HL-60/S4 treated with phorbol 12-myristate 13-acetate at 8.2 ng/mL for 4 days and 3 days (cell line): ENCODE data around the gene CNOT9.
"Not testable (repeated sequence)": the region's sequence is repeated elsewhere in the genome, so short reads cannot be mapped to it uniquely, and the experiment has no call there.

Source experiments
- in situ Hi-C: fragments of 300-500 bp; cut with MboI; formaldehyde crosslinking; loops from 2 replicates; pipeline ENCODE4 v1.15.0; 2022; ENCODE audit warnings: low sequenced_read_pairs

Gene CNOT9, protein sequence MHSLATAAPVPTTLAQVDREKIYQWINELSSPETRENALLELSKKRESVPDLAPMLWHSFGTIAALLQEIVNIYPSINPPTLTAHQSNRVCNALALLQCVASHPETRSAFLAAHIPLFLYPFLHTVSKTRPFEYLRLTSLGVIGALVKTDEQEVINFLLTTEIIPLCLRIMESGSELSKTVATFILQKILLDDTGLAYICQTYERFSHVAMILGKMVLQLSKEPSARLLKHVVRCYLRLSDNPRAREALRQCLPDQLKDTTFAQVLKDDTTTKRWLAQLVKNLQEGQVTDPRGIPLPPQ

DNA sequence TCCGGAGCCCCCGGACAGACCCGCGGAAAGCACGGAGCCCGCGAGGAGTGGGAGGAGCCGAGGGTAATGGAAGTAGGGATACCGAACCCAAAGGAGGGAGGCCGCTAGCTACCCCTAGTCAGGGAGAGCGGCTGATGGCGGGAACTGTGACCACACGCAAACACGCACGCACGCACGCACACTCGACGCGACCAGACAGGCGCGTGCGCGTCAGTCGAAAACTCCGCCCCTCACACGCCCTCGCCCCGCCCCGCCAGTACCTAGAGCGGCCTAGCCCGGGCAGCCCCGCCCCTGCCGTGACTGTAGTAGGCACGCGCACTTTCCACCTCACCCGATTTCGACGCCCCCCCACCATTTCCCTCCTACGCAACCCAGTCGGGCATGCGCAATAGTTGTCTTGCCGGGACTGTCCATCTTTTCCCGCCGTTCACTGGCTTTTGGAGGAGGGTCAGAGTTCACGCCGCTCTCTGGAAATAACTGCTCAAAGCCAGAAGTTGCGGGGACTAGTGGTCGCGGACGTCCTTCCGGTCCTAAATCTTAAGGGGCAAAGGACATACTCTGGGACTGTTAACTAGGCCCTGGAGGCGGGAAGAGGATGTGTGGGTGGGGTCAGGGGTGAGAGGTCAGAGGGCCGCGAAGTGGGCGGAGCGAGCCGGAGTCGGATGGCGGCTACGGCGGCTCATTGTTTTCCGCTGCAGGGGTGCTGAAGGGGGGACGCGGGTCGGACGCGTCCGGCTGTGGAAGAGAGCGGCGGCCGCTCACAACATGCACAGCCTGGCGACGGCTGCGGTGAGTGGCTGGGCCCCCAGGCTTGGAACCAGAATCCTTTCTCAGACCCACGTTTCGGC is at the start of gene CNOT9, which contains the start of gene USP37:
TSS of gene CNOT9 (plus strand) at position 650 of the 848 bp plus-strand sequence. CDS start at position 766, 116 bp downstream.
TSS of gene USP37 (minus strand) at position 162 of the 848 bp plus-strand sequence. CDS start 9,698 bp downstream, outside the sequence.
- in situ Hi-C loops: no loop called here

DNA sequence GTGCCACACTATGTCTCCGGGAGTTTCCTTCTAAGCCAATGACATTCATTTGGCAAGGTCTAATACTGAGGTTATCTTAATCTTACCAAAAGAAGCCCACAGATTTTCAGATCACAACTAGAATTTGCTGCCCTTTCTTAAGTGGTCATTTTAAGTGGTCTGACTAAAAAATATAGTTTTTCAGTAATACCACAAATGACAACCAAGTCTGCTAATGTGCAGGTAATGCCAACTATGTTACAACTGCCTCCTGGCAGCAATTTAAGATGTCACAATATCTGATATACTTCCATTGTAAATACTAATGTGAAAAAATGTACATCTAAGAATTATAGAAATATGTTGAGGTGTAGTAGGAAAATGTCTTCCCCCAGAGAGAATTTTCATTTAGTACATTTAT is 49.8 kb upstream of the CNOT9 start:
- in situ Hi-C loops: no loop called here

DNA sequence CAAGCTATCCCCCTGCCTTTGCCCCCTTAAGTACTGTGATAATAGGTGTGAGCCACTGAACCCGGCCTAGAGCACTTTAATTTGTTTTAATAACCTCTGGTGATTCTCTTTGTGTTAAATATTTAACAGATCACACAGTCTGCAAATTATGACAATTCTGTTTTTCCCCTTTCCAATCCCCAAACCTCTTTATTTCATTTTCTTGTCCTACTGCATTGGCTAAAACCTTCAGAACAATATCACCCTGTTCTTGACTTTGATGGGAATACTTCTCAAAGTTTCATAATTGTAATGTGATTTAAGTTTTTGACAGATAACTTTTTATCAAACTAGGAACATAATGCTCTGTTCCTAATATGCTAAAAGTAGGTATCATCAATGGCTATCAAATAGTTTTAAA is 45.0 kb upstream of the CNOT9 start:
- in situ Hi-C loops: no loop called here

DNA sequence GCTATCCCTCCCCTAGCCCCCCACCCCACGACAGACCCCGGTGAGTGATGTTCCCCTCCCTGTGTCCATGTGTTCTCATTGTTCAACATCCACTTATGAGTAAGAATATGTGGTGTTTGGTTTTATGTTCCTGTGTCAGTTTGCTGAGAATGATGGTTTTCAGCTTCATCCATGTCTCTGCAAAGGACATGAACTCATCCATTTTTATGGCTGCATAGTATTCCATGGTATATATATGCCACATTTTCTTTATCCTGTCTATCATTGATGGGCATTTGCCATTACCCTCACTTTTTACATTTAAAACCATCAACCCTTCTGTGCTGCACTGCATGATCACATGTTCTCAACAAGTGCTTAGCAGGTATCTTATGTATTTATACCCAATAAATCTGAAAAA is 40.2 kb upstream of the CNOT9 start:
- in situ Hi-C loops: not testable (repeated sequence)

DNA sequence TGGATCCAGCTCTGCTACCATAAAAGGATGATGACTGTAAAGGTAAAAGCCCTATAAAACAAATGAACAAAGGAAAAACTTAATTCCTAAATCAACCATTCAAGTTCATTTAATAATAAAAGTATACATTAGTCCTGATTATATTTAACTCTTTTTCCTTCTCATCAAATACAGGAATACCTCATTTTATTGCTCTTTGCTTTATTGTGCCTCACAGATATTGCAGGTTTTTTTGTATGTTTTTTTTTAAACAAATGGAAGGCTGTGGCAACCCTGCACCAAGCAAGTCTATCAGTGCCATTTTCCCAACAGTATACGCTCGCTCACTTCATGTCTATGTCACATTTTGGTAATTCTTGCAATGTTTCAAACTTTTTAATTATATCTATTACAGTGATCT is 38.6 kb upstream of the CNOT9 start:
- in situ Hi-C loops: no loop called here

DNA sequence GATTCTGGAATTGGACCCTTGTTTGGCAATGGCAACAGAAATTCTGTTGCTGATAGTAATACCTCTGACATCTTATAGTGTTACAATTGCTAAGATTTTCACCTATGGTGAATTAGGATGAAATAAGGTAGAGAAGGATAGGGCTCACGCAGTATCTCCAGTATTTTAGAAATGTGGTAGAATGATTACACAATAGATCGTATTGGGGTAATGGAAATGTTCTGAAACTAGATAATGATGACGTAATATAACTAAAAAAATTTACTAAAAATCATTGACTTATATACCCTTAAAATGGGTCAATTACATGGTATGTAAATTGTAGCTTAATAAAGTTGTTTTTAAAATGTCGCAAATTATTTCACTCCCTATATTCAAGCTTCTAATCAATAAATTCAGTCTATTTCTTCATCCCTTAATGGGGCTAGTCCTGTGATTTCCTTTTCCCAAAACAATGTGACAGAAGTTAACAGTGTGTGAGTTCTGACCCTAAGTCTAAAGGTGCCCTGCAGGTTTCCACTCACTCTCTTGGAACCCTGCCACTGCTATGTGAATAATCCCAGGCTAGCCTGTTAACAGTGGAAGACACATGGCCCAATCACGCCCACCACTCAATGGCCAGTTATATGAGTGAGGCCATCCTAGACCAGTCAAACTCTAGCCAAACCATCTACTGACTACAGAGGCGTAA is 31.7 kb upstream of the CNOT9 start:
- in situ Hi-C loops: no loop called here

DNA sequence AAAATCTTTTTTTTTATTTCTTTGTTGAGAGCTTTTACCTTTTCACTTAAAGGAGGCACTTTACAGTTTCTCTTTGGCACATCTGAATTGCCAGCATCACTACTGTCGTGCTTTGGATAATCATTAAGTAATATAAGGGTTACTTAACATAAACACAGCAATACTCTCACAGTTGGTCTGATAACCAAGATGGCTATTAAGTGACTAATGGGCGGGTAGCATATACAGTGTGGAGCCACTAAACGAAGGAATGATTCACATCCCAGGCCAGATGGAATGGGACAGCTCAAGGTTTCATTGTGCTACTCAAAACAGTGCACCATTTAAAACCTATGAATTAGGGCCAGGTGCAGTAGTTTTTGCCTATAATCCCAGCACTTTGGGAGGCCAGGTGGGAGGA is 28.6 kb upstream of the CNOT9 start:
- in situ Hi-C loops: no loop called here

DNA sequence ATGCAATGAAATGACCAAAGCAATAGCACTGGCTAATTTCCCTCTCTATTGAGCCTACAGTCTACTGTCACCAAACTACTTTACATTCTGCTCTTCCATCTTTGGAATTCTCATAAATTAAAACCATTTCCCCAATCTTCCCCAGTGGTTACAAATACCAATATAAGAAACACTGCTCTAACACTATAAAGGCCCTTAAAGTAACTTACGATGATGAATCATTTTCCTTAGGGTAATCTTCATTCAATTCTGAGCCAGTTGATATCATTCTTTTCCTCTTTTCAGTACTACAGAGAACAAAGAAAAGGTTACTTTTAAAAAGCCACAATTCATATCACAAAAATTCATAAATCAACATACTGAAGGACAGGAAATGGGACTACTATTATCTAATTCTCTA is 22.6 kb upstream of the CNOT9 start:
- in situ Hi-C loops: no loop called here

DNA sequence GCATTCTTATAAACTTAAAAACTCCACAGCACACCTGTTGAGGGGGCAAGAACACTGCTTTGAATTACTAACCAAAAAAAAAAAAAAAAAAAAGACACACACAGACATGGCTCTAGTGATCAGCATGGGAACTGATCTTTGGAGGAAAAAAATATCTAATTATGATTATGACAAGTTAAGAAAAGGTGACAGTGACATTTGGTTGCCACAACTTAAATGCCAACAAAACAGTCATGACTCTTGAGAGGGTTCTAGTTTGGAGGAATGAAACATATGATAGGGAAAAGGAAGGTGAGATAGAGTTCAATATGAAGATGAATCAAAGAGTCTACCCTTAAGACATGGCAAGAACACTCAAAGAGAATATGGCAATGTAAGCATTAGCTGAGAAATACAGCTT is 21.1 kb upstream of the CNOT9 start:
- in situ Hi-C loops: no loop called here

DNA sequence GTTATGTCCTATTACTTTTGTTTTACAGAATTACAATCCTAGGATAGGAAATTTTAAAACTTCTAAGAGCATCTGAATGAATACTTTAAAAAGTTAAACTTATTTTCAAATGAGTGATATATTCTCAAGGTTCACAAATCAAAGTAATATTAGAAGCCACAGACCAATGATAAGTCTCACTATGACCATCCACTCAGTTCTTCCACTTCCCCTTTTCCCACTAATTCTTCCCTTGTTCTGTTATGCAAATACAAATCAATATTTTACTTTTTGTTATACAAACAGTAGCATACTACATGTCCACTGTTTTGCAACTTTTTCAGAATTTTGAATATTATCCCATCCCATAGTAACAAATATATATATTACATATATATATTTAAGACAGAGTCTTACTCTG is 20.7 kb upstream of the CNOT9 start:
- in situ Hi-C loops: no loop called here

DNA sequence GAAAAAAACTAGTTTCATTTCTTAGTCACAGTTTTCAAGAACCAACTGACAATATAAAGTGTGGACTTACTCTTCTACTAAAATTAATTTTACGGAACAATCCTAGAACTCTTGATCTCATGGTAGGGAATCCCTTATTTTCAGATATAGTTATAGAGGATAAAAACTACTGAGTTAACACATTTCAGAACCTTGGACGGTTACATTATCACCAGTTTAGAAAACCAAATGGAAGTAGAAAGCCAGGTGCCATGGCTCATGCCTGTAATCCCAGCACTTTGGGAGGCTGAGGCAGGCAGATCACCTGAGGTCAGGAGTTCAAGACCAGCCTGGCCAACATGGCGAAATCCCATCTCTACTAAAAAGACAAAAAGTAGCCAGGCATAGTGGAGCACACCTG is 14.4 kb upstream of the CNOT9 start:
- in situ Hi-C loops: not testable (repeated sequence)

DNA sequence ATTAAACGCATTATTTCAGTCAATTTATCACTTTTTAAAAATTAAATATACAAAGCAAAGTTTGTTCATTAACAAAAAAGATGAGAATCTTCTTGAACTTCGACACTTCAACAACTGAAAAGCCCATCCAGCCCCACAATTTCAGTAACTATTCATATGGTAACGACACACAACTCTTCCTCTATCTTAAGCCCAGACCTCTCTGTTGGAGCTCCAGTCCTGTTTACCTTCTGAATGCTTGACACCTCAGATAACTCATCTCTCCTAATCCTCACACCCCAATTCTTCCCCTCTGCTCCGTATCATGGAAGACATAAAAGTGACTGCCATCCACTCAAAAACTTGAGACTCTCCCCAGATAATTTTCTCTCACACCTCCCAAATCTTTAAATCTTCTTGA is 13.1 kb upstream of the CNOT9 start:
- in situ Hi-C loops: no loop called here

DNA sequence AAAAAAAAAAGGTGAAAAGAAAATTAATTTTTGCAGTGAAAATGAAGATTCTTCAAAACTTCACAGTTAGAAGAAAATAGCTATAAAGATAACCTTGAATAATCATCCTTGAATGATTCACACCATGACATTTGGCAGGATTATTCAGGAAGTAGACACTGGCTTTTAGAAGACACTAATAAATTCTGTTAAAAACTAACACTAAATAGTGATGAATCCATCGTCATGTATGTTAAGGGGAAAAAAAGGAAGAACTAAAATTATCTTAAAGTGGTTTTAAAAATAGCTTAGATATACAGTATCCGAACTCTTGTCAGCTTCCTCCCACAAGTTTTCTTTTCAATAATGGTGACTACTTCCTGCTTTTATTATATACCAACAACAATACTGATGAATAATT is 10.7 kb upstream of the CNOT9 start:
- in situ Hi-C loops: no loop called here

DNA sequence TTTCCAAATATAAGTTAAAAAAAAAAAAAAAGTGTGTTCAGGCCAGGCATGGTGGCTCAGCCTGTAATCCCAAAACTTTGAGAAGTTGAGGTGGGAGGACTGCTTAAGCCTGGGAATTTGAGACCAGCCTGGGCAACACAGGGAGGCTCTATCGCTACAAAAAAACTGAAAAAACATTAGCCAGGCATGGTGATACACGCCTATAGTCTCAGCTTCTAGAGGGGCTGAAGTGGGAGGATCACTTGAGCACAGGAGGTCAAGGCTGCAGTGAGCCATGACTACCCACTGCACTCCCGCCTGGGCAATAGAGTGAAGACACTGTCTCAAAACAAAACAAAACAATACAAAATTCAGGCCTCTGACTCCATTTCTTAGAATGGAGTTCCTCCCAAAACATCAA is 9.7 kb upstream of the CNOT9 start:
- in situ Hi-C loops: no loop called here

DNA sequence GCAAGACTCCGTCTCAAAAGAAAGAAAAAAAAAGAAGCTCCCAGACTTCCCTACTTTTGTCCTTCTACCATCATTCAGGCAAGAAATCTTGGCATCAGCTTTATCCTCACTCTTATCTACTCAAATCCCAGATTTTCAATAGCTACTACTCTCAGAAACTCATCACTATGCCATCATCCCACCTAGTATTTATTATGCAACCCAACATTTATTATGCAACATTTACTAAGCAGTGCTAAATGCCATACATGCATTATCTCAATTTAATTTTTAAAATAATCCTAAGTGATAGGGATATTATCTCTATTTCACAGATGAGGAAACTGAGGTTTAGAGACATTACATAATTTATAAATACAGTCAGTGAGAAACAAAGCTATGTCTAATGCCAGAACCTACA is 4.6 kb upstream of the CNOT9 start:
- in situ Hi-C loops: no loop called here

DNA sequence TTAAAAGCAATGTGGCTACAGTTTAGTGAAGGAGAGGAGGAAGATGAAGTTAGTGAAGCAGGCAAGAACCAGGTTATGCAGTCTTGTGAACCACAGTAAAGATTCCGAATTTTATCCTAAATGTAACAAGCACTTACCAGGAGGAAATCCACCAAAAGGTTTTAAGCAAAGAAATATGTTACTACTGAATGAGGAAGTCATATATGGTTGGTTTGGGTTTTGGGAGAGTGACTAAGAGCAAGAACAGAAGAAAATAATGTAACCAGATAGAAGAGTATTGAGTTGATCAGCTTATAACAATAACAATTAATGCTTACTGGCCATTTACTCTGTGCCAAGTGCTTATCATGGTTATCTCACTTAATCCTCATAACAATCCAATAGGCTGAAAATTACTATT is 2.3 kb upstream of the CNOT9 start:
- in situ Hi-C loops: no loop called here

DNA sequence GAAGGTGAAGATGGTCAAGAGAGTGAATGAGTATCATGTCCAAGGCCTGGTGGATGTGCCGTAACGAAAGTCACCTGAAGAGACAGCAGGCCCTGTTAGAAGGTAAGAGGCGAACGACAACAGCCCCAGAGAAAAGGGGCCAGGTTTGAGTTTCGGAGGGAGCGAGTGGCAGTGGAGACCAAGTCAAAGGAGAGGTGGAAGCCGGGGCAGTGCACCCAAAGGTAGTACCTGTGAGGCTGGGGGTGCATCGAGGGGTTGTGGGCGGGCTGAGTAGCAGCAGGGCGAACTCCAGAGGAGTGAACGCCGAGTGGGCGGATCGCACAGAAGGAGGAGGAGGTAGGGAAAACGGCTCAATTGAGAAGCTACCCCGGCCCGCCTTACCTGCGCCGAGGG is 846 bp upstream of the CNOT9 start:
- in situ Hi-C loops: no loop called here

DNA sequence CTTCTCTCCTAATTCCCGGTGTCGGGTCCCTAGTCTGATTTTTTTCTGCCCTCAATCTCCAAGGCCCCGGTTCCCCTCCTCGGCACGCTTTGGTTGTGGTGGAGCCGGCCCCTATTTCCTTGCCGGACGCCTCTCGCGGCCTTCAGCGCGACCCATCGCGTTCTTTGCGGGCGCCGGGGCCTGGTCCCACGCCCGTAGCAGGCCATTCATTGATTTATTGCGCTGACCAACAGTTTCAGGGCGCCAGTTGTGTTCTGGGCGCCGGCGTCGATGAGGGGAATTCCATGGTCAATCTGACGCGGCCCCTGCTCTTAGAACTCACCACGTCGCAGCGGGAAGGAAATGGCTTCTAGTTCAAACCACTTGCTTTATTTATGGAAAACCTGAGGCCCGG is 396 bp downstream of the CNOT9 start:
- in situ Hi-C loops: no loop called here

DNA sequence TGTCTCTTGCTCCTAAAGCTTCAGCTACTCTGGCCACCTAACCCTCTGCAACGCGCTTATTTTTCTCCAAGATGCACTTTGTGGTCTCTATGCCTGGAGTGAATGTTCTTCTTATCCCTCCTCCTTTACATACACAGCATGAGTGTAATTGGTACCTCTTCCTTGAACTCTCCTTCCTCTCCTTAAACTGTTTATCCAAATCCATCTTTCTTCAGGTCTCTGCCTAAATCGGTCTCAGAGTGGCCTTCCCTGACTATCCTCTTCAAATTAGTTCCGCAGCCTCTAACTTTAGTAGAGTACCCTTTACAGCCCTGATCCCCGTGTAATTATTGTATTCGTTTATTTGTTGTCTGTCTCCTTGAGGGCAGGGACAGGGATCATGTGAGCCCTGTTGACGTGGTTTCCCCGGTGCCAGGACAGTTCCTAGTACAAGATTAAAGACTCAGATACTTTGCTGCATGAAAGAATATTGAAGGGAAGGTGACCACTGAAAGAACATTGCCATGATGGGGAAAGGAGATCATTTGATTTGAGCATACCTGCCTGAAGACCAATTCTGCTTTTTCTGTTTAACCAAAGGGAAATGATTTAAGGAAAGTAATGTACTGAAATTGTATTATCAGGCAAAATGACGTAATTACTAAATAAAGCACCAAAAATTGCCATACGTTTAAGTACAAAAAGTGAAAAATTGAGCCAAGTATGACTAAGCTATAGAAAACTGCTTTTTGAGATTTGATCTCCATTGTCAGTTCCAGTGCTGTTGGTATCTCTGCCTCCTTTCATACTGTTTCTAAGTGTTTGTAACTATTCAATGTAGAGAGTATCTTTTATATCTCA is 1.2 kb downstream of the CNOT9 start:
- in situ Hi-C loops: no loop called here

DNA sequence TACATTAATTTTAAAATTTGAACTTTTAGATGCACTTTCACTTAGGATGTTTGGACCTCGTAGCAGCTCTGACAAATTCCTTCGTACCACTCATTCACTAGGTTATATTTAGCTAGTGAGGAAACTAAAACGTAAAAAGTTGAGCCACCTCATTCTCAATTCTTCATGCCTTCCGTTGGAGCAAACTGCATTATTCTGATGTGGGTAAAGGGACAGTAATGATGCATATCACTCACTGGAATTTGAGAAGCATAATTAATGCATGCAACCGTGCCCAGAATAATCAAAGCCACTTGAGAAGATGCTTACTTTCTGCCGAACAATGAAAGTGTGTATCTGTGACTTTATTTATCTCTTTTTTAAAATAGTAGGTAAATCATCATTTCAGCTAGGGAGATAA is 2.2 kb downstream of the CNOT9 start:
- in situ Hi-C loops: no loop called here

DNA sequence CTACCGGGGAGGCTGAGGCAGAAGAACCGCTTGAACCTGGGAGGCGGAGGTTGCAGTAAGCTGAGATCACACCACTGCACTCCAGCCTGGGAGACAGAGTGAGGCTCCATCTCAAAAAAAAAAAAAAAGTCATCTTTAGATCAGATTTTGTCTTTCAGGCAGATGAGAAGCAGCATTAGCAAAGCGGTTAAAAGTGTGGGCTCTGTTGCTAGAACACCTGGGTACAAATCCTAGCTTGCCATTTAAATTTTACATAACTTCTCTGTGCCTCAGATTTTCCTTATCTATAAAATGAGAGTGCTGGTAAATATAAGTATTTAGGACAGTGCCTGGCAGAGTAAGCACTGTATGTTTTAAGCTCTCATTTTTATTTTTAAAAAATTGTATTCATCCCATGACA is 8.2 kb downstream of the CNOT9 start:
- in situ Hi-C loops: no loop called here
